Measurements from ENCODE around the gene FASLG. TPM values are rescaled to one million over a fixed set of nuclear protein-coding genes. Genes with fewer than 3 reads are reported as not detected.

Gene FASLG
- total RNA-seq, 2 donors from 2014 or later = not detected

DNA sequence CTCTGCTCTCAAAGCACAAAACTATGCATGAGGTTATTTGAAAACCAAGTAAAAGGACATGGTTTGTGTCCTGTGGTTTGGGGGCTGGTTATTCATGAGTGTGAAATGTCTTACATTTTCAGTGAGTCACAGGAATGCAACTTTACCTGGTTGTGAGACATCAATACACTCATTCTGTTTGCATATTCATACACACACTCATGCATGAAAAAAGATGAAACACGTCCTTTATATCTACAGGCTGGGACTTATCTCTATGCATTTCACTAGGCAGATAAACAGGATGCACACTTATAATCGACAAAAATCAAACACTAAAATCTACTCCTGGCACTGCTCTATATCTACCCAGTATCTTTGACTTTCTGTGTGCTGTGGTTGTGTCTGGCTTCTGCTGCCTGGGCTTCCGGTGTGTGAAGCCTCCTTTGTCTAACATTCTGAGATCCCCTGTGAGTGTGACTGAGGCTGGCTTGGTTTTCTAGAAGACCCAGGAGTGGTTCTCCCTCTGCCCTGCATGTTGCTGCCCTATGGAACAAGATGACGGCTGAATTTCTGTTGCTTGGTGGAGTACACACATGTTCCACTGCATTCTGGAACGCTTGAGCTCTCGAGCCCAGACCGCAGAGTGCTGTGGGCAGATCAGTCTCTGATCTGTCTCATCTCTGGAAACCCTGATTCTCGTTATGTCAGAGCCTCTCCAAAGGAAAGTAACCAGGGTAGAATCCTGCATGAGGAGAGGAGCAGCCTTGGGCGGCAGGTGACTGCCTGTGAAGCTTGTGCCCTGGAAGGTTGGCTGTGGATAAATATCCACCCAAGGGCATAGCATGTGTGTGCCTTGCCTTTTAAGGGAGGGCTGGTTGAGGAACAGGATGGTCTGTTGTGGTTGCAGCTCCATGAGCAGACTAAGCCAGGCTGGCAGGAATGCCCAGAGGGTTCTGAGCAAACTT lies 19.7 kb upstream of the FASLG start:
- no peaks in the 10 kb centered on the region for H3K9me3 ChIP-seq
- 51 to 58% methylated on average over 9 of the region's 9 CpGs for WGBS, 2 donors
- TF ChIP-seq POLR2A (IDR thresholded peaks at IDR 0.05) = no peak
- TF ChIP-seq, protein P1, sequence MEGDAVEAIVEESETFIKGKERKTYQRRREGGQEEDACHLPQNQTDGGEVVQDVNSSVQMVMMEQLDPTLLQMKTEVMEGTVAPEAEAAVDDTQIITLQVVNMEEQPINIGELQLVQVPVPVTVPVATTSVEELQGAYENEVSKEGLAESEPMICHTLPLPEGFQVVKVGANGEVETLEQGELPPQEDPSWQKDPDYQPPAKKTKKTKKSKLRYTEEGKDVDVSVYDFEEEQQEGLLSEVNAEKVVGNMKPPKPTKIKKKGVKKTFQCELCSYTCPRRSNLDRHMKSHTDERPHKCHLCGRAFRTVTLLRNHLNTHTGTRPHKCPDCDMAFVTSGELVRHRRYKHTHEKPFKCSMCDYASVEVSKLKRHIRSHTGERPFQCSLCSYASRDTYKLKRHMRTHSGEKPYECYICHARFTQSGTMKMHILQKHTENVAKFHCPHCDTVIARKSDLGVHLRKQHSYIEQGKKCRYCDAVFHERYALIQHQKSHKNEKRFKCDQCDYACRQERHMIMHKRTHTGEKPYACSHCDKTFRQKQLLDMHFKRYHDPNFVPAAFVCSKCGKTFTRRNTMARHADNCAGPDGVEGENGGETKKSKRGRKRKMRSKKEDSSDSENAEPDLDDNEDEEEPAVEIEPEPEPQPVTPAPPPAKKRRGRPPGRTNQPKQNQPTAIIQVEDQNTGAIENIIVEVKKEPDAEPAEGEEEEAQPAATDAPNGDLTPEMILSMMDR (IDR thresholded peaks at IDR 0.05) = no peak
- H3K4me1 ChIP-seq = no peaks in the 10 kb centered on the region
- no peak overlapping the region for H3K27ac ChIP-seq
- intact Hi-C loops (cut with DNase I) = no loop called here
- DNase-seq (no peak), ATAC-seq (no peak)
- no peak overlapping the region for H3K4me3 ChIP-seq
- H3K27me3 ChIP-seq = no peaks in the 10 kb centered on the region
- H3K36me3 ChIP-seq (replicated peaks in 1 of 2; ENCODE audit: insufficient read depth in 1 of 2, low read depth in 2 of 2) = no peaks in the 10 kb centered on the region

DNA sequence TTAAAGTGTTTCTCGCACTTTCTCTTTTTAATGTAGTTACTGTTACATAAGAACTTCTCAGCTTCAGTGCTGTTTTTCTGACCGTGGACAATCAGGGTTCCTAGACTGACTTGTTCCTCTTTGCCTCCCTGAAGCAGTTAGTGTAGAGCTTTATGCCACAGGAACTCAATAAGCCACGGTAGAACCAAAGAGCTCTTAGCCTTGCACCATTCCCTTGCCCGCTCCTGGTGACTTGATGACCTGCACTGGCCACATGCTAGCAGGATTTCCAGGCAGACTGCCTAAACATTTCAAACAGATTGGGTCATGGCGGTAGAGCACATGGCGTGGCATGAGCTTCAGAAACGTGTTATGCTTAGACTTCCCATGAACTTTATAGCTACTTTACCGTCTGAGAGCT lies 18.8 kb upstream of the FASLG start:
- no peak for ATAC-seq
- Histone ChIP-seq H3K4me3 (no peak overlapping the region), H3K27me3 (no peaks in the 10 kb centered on the region), H3K9me3 (no peaks in the 10 kb centered on the region), H3K36me3 (replicated peaks in 1 of 2; ENCODE audit: insufficient read depth in 1 of 2, low read depth in 2 of 2) (no peaks in the 10 kb centered on the region), H3K27ac (no peak overlapping the region), H3K4me1 (no peaks in the 10 kb centered on the region)
- intact Hi-C loops (cut with DNase I) = no loop called here
- WGBS, 2 donors = 68 to 85% methylated on average over 8 of the region's 8 CpGs
- TF ChIP-seq, protein P1 (IDR thresholded peaks at IDR 0.05) = no peak
- TF ChIP-seq POLR2A (IDR thresholded peaks at IDR 0.05) = no peak
- DNase-seq = no peak

DNA sequence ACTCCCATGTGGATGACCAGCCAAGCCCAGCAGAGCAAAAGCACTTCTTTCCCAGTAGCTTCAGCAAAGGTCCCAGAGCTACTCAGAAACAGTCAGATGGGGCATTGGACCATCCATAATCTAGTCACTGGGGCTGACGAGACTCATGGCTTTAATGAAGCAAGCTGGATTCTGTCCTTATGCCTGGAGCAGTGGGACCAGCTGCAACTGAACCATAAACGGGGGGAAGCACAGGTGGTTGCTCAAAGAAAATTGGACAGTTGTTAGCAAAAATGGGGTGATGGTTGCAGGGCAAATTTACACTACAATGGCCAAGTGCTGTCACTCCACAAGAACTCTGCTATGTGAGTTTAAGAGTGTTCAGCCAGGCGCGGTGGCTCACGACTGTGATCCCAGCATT lies 17.4 kb upstream of the FASLG start:
- TF ChIP-seq, protein P1 (IDR thresholded peaks at IDR 0.05) = no peak
- no peak for TF ChIP-seq POLR2A (IDR thresholded peaks at IDR 0.05)
- ATAC-seq (no peak), DNase-seq (no peak)
- Histone ChIP-seq H3K27me3 (no peaks in the 10 kb centered on the region), H3K4me3 (no peak overlapping the region), H3K27ac (no peak overlapping the region), H3K36me3 (replicated peaks in 1 of 2; ENCODE audit: insufficient read depth in 1 of 2, low read depth in 2 of 2) (no peaks in the 10 kb centered on the region), H3K4me1 (no peaks in the 10 kb centered on the region), H3K9me3 (no peaks in the 10 kb centered on the region)
- intact Hi-C loops (cut with DNase I) = no loop called here
- WGBS, 2 donors = 70 to 77% methylated on average over 5 of the region's 5 CpGs

DNA sequence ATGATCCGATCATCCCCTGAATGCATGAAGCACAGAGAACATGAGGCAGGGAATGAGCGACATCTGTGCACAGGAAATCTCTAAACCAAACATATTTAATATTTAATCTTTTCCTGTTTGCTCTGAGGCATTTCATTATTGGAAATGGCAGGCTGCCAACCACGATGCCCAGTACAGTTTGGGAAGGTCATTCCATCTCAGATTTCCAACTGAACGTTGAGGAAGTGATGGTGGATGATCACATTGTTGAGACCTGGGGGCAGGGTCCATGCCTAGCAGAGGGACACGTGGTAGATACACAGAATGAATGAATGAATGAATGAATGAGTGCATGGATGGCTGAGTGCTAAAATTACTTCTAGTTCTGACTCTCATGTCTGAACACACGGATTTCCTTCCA lies 15.9 kb upstream of the FASLG start:
- no peak overlapping the region for H3K27ac ChIP-seq
- no peak overlapping the region for H3K4me3 ChIP-seq
- TF ChIP-seq POLR2A (IDR thresholded peaks at IDR 0.05) = no peak
- TF ChIP-seq, protein P1 (IDR thresholded peaks at IDR 0.05) = no peak
- no peaks in the 10 kb centered on the region for H3K9me3 ChIP-seq
- H3K4me1 ChIP-seq = no peaks in the 10 kb centered on the region
- intact Hi-C loops (cut with DNase I) = no loop called here
- no peaks in the 10 kb centered on the region for H3K36me3 ChIP-seq (replicated peaks in 1 of 2; ENCODE audit: insufficient read depth in 1 of 2, low read depth in 2 of 2)
- WGBS, 2 donors = 33 to 34% methylated on average over 6 of the region's 6 CpGs
- ATAC-seq (peak; percentile 38), DNase-seq (peak; percentile 16 to 26 (median 24))
- H3K27me3 ChIP-seq = no peaks in the 10 kb centered on the region

DNA sequence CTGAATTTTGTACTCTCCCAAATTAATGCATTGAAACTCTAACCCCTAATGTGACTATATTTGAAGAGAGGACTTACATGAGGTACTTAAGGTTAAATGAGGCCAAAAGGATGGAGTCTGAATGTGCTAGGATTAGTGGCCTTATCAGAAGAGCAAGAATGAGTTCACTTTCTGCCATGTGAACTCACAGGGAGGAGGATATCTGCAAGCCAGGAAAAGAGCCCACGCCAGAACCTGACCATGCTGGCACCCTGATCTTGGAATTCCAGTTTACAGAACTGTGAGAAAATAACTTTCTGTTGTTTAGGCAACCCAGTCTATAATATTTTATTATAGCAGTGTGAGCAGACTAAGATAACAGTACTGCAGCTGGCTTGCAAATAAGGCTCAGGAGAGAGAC lies 12.2 kb upstream of the FASLG start:
- no peak overlapping the region for H3K4me3 ChIP-seq
- ATAC-seq = no peak
- DNase-seq = no peak

More for the DNA sequence above, 12.2 kb upstream of the FASLG start:
- Histone ChIP-seq H3K27me3 (no peaks in the 10 kb centered on the region), H3K36me3 (replicated peaks in 1 of 2; ENCODE audit: insufficient read depth in 1 of 2, low read depth in 2 of 2) (no peaks in the 10 kb centered on the region), H3K27ac (no peak overlapping the region), H3K4me1 (no peaks in the 10 kb centered on the region), H3K9me3 (no peaks in the 10 kb centered on the region)
- intact Hi-C loops (cut with DNase I) = no loop called here
- no peak for TF ChIP-seq POLR2A (IDR thresholded peaks at IDR 0.05)
- TF ChIP-seq, protein P1 (IDR thresholded peaks at IDR 0.05) = no peak
- WGBS, 2 donors = 74 to 81% methylated on average over 1 of the region's 1 CpG

Measured in body of pancreas (tissue), 4 donors.